GM12891 (cell line): Measurements from ENCODE around the gene KCNMA1.

Source experiments
- DNase-seq: peaks from one replicate; pipeline ENCODE4 v3.0.0; 2011; ENCODE audit warnings: low spot score; ENCODE audit not compliant: insufficient read length
- FAIRE-seq: peaks from 2 replicates; lab custom pipeline; 2011; peaks lifted over from hg19 to GRCh38; lab: Jason Lieb, UNC
- PAX5 ChIP-seq: IDR thresholded peaks from 2 replicates; pipeline ENCODE4 v1.6.1; 2011; ENCODE audit warnings: low read length, moderate library complexity, mild to moderate bottlenecking; ENCODE audit not compliant: insufficient read depth, severe bottlenecking
- POLR2A ChIP-seq: IDR thresholded peaks from 2 replicates; pipeline ENCODE4 v1.6.1; 2011; ENCODE audit warnings: low read depth, low read length, control low read depth
- POLR2AphosphoS5 ChIP-seq: IDR thresholded peaks from 2 replicates; pipeline ENCODE4 v1.6.1; 2011; ENCODE audit warnings: low read depth, low read length, control low read depth
- POU2F2 ChIP-seq: IDR thresholded peaks from 2 replicates; pipeline ENCODE4 v1.6.1; 2011; ENCODE audit warnings: low read depth, mild to moderate bottlenecking, control low read depth, low read length, moderate library complexity
- SPI1 ChIP-seq: IDR thresholded peaks from 2 replicates; pipeline ENCODE4 v1.6.1; 2011; ENCODE audit warnings: low read depth, low read length, control low read depth
- TAF1 ChIP-seq: IDR thresholded peaks from 2 replicates; pipeline ENCODE4 v1.6.1; 2011; ENCODE audit warnings: low read depth, low read length, control low read depth

The KCNMA1 gene

DNA sequence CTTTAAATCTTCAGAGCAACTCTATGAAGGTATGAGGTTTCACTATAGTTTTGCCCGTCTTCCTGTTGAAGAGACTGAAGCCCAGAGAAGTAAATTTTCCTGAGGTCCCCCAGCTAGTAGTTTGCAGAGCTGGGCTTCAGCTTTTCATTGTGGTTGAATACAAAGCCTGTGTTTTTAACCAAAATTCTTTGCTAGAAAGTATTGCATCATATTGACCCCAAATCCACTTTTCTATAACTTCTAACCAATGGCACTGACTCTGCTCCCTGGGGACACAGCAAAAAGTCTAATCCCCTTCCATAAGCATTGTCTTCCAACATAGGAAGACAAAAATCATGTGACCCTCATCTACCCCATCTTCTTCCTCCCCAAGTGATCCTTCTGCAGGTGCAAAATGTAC lies 93.0 kb downstream of the KCNMA1 start:
- DNase-seq (no peak), FAIRE-seq (no peak)
- no peak for TF ChIP-seq POU2F2
- TF ChIP-seq TAF1: no peak
- TF ChIP-seq POLR2AphosphoS5: no peak
- no peak for TF ChIP-seq PAX5
- no peak for TF ChIP-seq POLR2A
- no peak for TF ChIP-seq SPI1

DNA sequence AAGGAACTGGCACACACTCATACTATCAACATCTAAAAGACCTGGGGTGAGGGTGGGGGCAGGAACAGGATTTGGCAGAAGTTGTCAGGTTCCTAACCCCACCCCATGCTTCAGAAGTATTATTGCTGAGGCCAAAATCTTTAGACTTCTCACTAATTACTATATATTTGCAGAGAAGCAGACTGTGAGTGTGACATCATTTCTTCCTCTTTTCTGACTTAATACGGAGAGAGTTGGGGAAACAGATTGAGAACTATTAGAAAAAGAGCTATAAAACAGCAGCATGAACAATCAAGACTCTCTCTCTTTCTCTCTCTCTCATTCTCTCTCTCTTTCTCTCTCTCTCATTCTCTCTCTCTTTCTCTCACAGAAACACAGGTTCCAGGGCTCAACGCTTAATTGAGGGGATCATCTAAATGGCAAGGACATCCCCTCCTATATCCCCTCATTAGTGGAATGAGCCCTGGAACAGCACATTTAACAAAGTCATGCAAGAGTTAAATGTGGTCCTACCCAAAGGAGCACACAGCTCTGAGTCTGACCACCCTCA lies 94.8 kb downstream of the KCNMA1 start:
- TF ChIP-seq POU2F2: no peak
- TF ChIP-seq TAF1: no peak
- no peak for TF ChIP-seq SPI1
- no peak for TF ChIP-seq PAX5
- no peak for TF ChIP-seq POLR2AphosphoS5
- TF ChIP-seq POLR2A: no peak
- no peak for DNase-seq
- FAIRE-seq: no peak

GRCh38 chr10:77541944-77542343 lies 95.7 kb downstream of the KCNMA1 start:
- DNase-seq (no peak), FAIRE-seq (no peak)
- no peak for TF ChIP-seq TAF1
- TF ChIP-seq POU2F2: no peak
- no peak for TF ChIP-seq SPI1
- no peak for TF ChIP-seq POLR2AphosphoS5
- TF ChIP-seq POLR2A: no peak
- TF ChIP-seq PAX5: no peak

- no peak for DNase-seq
- no peak for FAIRE-seq
- TF ChIP-seq POLR2AphosphoS5 (no peak), SPI1 (no peak), TAF1 (no peak), POU2F2 (no peak), POLR2A (no peak), PAX5 (no peak)
These were observed 96.4 kb downstream of the KCNMA1 start for GRCh38 chr10:77541247-77541646.

DNA sequence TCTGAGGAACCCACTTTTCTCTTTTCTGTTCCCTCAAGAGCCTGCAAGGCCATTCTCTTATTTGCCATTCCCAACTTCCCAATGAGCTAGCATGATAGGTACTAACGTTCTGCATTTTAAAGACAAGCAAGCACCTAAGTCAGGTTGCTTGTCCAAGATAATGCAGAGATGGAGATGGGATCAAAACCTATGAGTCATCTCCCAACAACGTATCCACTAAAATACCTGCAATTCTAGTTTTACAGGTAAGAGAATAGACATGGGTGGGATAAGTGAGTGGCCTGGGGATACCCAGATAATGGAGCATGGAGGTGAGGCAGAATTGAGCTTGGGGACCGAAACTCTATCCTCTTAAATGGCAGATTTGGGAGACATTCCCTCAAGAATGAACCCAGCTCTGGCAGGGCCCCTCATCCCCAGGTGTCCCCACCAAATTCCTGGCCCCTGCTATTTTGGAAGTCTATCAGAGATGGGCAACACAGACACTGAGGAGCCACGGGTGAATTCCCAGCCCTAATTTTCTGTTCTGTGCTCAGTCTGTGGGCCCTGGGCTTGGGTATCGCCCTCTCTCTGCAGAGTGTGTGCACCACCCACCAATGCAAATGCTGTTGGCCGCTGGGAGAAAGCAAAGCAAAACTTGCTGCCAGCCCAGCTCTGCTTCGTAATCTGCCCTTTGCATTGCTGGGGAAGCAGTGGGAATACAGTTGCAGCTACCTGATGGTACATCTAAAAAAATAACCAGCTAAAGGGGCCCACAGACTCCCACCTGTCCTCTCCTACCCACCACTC lies 98.3 kb downstream of the KCNMA1 start:
- FAIRE-seq (no peak), DNase-seq (no peak)
- TF ChIP-seq SPI1 (no peak), PAX5 (no peak)

- TF ChIP-seq POU2F2 (no peak), POLR2A (no peak), TAF1 (no peak), POLR2AphosphoS5 (no peak), SPI1 (no peak), PAX5 (no peak)
- no peak for FAIRE-seq
- DNase-seq: no peak
These were observed 99.8 kb downstream of the KCNMA1 start for GRCh38 chr10:77537720-77538373.

DNA sequence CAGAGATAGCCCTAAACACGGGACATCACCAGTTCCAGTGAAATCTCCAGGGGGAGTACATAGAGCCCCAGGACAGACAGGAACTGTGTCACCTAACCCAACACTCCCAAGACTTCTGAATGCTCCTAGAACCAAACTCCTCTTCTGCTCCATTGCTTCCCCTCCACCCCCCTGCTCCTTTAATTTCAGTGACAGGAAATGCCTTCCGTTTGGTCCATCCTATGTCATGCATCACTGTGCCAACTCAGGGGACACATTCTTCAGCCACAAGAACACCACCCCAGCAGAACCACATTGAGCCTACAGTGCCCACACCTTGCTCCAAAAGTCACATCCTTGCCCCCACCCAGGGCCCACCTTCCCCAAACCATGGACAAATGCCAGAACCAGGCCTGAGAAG lies 100.5 kb downstream of the KCNMA1 start:
- TF ChIP-seq SPI1: no peak
- no peak for TF ChIP-seq POLR2A
- TF ChIP-seq POU2F2: no peak
- TF ChIP-seq PAX5: no peak
- TF ChIP-seq POLR2AphosphoS5: no peak
- no peak for TF ChIP-seq TAF1
- DNase-seq (no peak), FAIRE-seq (no peak)

- DNase-seq: no peak
- TF ChIP-seq POLR2AphosphoS5 (no peak), SPI1 (no peak), PAX5 (no peak), POLR2A (no peak), TAF1 (no peak), POU2F2 (no peak)
- no peak for FAIRE-seq
These were observed 103.7 kb downstream of the KCNMA1 start for GRCh38 chr10:77533887-77534278.

GRCh38 chr10:77533146-77533886 lies 104.3 kb downstream of the KCNMA1 start:
- FAIRE-seq (no peak), DNase-seq (no peak)
- no peak for TF ChIP-seq SPI1
- TF ChIP-seq POLR2A: no peak
- TF ChIP-seq POU2F2: no peak
- TF ChIP-seq PAX5: no peak
- TF ChIP-seq POLR2AphosphoS5: no peak
- no peak for TF ChIP-seq TAF1
